Measurements from ENCODE around the gene UBE2J2. TPM values are rescaled to one million over a fixed set of nuclear protein-coding genes. Genes with fewer than 3 reads are reported as not detected.
A peak's percentile ranks its signal among the peaks of the same experiment; 100 is the strongest.
"Not testable (repeated sequence)": the region's sequence is repeated elsewhere in the genome, so short reads cannot be mapped to it uniquely, and the experiment has no call there.

UBE2J2 gene
- polyA plus RNA-seq, 2 of the 4 experiments (the other 2 are of a cell fraction), result 21.2 to 36.2 TPM

DNA sequence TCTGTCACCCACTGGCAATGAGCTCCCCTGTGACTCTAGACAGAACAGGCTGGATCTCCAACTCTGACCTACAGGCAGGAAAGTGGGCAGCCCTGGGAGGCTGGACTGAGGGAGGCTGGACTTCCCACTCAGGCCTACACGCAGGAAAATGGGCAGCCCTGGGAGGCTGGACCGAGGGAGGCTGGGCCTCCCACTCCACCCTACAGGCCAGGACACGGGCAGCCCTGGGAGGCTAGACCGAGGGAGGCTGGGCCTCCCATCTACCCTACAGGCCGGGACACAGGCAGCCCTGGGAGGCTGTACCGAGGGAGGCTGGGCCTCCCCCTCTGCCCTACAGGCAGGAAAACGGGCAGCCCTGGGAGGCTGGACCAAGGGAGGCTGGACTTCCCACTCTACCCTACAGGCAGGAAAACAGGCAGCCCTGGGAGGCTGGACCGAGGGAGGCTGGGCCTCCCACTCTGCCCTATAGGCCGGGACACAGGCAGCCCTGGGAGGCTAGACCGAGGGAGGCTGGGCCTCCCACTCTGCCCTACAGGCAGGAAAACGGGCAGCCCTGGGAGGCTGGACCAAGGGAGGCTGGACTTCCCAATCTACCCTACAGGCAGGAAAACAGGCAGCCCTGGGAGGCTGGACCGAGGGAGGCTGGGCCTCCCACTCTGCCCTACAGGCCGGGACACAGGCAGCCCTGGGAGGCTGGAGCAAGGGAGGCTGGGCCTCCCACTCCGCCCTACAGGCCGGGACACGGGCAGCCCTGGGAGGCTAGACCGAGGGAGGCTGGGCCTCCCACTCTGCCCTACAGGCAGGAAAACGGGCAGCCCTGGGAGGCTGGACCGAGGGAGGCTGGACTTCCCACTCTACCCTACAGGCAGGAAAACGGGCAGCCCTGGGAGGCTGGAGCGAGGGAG is 25.4 kb downstream of the UBE2J2 start:
- POLR2A ChIA-PET, result not testable (repeated sequence)

DNA sequence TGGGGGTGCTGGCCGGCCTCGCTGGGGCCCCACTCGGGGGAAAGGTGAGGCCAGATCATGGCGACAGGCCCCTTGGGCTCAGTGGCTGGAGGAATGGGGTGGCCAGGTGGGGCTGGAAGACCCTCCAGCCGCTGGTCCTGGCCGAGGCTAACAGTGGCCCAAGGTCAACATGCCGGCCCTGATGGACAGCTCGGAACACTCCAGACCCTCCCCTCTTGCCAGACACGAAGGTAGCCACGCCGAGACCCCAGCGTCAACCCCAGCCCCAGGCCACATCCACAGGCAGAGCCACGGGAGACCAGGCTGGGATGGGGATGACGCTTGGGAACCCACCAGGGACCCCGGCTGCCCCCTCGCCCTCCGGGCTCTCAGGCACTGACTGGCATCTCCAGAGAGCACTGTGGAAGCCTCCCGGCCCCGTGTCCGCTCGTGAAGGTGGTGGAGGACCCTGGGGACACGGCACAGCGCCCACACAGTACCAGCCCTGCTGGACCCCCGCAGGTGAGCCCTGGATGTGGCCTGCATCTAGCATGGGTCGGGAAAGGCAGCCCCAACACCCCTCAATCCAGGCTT is 26.2 kb downstream of the UBE2J2 start:
- CTCF ChIA-PET, result no interaction called here
- FAIRE-seq, result no peak

More for the DNA sequence above, 25.4 kb downstream of the UBE2J2 start:
- H3K27ac ChIP-seq; H3K9me3 ChIP-seq; ATAC-seq; H3K4me2 ChIP-seq; H3K4me3 ChIP-seq; DNase-seq (ENCODE audit: low read depth in 1 of 2, low spot score in 1 of 2); CTCF ChIA-PET; FAIRE-seq: not testable (repeated sequence)
- H3K4me1 ChIP-seq, result 0 out of 3 replicates have a peak, but pooled peaks cover 10% of the 10 kb centered on the region
- WGBS (ENCODE audit: missing lambda C conversion rate), result 86% methylated on average over 4 of the region's 21 CpGs
- 0 out of 2 replicates have a peak, but pooled peaks have one; percentile 13 for TF ChIP-seq KDM1A (IDR thresholded peaks at IDR 0.05; ENCODE audit: low read depth)

DNA sequence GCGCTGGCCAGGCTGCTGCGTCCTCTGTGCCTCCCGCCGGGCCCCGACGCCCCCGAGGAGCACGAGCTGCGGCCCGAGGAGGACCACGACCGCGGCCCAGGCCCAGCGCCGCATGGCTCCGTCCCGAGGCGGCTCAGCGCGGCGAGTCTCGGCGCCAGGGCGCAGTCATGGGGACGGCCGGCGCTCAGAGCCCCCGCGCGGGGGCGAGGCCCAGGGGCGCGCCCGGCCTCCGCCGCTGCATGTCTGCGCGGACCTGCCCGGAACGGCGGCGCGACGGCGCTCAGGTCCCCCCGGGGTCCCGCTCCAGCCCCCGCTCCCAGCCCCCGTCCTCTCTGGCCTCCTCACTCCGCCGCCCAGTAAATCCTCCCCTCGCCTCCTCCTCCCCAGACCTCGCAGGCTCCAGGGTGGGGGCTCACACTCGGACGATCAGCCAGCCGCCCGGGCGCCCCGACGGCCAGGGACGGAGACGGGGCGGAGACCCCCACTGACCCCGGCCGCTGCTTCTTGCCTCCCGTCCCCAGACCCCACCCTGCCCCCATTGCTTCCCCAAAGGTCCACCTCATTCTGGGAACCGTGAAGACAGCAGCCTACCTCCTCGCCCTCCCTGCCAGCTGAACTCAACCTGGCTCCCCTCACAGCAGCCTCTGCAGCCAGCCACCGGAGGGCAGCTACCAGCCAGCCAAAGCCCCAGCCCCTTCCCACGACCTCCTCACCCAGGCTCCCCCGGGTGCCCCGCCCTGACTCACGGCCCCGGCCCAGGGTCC is 26.9 kb downstream of the UBE2J2 start, which contains the start of gene C1QTNF12:
TSS of gene C1QTNF12 (minus strand) at position 146 of the 764 bp plus-strand sequence. CDS start at position 114, 32 bp downstream.
- FAIRE-seq (no peak), ATAC-seq (peak in 1 of 2 experiments; percentile 32; a peak in 2 of 6 replicates), DNase-seq (ENCODE audit: low read depth in 1 of 2, low spot score in 1 of 2) (no peak)
- H3K27ac ChIP-seq, result peak within 1 kb of the TSS in 1 of 2 experiments; percentile 52; a peak in 1 of 6 replicates
- H3K4me3 ChIP-seq, result no peak within 1 kb of the TSS
- 0 out of 3 replicates have a peak, but pooled peaks cover 10% of the 10 kb centered on the region for H3K4me1 ChIP-seq
- H3K4me2 ChIP-seq, result no peak within 1 kb of the TSS
- 89% methylated on average over 50 of the region's 74 CpGs for WGBS (ENCODE audit: missing lambda C conversion rate)
- POLR2A ChIA-PET, result interaction anchor here (0.6 kb wide), 1 partner anchor 10 kb away, joined by 4 read pairs; no protein-coding TSS in a partner anchor
- CTCF ChIA-PET, result no interaction called here
- TF ChIP-seq BHLHE40 (IDR thresholded peaks at IDR 0.05; ENCODE audit: low read depth, low read length) (no peak), HDAC2 (IDR thresholded peaks at IDR 0.05) (no peak), RAD21 (conservative IDR thresholded peaks at IDR 0.05 in 1 of 2, IDR thresholded peaks at IDR 0.05 in 1 of 2) (no peak), RNF2 (IDR thresholded peaks at IDR 0.05; ENCODE audit: borderline replicate concordance, low read depth) (no peak), TP53 (CRISPR knock-in tag; IDR thresholded peaks at IDR 0.05) (no peak), MYC (IDR thresholded peaks at IDR 0.05; ENCODE audit: borderline replicate concordance, low read length) (no peak), TFCP2L1 (CRISPR knock-in tag; IDR thresholded peaks at IDR 0.05) (no peak), ZC3H11A (IDR thresholded peaks at IDR 0.05) (no peak), GATA3 (IDR thresholded peaks at IDR 0.05; ENCODE audit: borderline replicate concordance) (no peak), FOSB (CRISPR knock-in tag; IDR thresholded peaks at IDR 0.05) (no peak)
- no peaks in the 10 kb centered on the region for H3K9me3 ChIP-seq

More for the DNA sequence above, 26.2 kb downstream of the UBE2J2 start:
- 86% methylated on average over 4 of the region's 25 CpGs for WGBS (ENCODE audit: missing lambda C conversion rate)
- H3K4me2 ChIP-seq, result no peak overlapping the region
- no peak for TF ChIP-seq JUNB (IDR thresholded peaks at IDR 0.05)
- TF ChIP-seq HOXB5 (CRISPR knock-in tag; IDR thresholded peaks at IDR 0.05), result no peak
- TF ChIP-seq HEYL (CRISPR knock-in tag; IDR thresholded peaks at IDR 0.05), result no peak
- no peak for TF ChIP-seq CEBPB (IDR thresholded peaks at IDR 0.05)
- no peak for TF ChIP-seq HOXA7 (CRISPR knock-in tag; IDR thresholded peaks at IDR 0.05)
- no peak for TF ChIP-seq KDM1A (IDR thresholded peaks at IDR 0.05; ENCODE audit: low read depth)
- no peak for TF ChIP-seq RFX5 (IDR thresholded peaks at IDR 0.05)
- no peak for TF ChIP-seq HOXB13 (CRISPR knock-in tag; IDR thresholded peaks at IDR 0.05; ENCODE audit: low read depth)
- no peak for TF ChIP-seq MYC (IDR thresholded peaks at IDR 0.05; ENCODE audit: borderline replicate concordance, low read length)
- TF ChIP-seq SREBF2 (IDR thresholded peaks at IDR 0.05), result no peak
- no peak for TF ChIP-seq ZFP36 (IDR thresholded peaks at IDR 0.05; ENCODE audit: borderline replicate concordance, partially characterized antibody)
- TF ChIP-seq RNF2 (IDR thresholded peaks at IDR 0.05; ENCODE audit: borderline replicate concordance, low read depth), result no peak
- TF ChIP-seq, protein P1, sequence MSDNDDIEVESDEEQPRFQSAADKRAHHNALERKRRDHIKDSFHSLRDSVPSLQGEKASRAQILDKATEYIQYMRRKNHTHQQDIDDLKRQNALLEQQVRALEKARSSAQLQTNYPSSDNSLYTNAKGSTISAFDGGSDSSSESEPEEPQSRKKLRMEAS (IDR thresholded peaks at IDR 0.05), result no peak
- TF ChIP-seq KDM5A (IDR thresholded peaks at IDR 0.05), result no peak
- no peak for TF ChIP-seq BHLHE40 (IDR thresholded peaks at IDR 0.05; ENCODE audit: low read depth, low read length)
- no peak for TF ChIP-seq FOXS1 (CRISPR knock-in tag; IDR thresholded peaks at IDR 0.05)
- H3K4me1 ChIP-seq, result 0 out of 3 replicates have a peak, but pooled peaks cover 10% of the 10 kb centered on the region
- POLR2A ChIA-PET, result no interaction called here
- no peak overlapping the region for H3K27ac ChIP-seq
- DNase-seq (ENCODE audit: low read depth in 1 of 2, low spot score in 1 of 2), result no peak
- no peak for ATAC-seq
- no peak overlapping the region for H3K4me3 ChIP-seq
- H3K9me3 ChIP-seq, result no peaks in the 10 kb centered on the region
